ENCODE data around the gene IL36RN. TPM values are rescaled to one million over a fixed set of nuclear protein-coding genes. Genes with fewer than 3 reads are reported as not detected.
"Not testable (repeated sequence)": the region's sequence is repeated elsewhere in the genome, so short reads cannot be mapped to it uniquely, and the experiment has no call there.

IL36RN gene
- polyA plus RNA-seq, 3 donors = not detected

DNA sequence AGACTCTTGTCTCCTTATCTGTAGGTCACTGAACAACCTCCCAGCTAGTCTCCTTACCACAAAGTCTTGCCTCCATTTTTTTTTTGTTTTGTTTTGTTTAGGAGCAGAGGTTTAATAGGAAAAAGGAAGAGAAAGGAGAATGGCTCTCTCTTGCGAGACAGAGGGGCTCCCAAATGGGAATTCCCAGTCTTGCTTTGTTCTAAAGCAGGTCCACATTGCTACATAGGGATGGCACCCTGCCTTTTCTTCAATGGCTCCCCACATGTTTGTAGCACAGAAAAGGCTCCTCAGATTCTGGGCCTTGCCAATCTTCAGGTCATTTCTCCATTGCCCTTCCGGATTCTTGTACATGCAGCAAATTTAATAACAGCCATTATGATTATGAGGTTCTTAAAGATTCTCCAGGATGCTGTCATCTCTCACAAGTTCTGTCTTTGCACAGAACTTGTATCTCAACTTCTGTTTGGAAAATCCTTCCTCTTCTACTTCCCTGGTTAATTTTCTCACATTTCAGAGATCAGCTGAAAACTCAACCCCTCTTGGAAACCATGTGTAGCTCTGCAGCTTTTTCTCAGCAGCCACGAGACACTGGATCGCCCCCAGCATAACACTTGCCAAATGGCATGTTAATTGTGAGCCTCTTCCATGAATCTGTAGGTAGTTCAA is 32.4 kb downstream of the IL36RN start:
- DNase-seq (ENCODE audit: extremely low read depth in 1 of 11, low read depth in 9 of 11, low spot score in 4 of 11) = no peak

DNA sequence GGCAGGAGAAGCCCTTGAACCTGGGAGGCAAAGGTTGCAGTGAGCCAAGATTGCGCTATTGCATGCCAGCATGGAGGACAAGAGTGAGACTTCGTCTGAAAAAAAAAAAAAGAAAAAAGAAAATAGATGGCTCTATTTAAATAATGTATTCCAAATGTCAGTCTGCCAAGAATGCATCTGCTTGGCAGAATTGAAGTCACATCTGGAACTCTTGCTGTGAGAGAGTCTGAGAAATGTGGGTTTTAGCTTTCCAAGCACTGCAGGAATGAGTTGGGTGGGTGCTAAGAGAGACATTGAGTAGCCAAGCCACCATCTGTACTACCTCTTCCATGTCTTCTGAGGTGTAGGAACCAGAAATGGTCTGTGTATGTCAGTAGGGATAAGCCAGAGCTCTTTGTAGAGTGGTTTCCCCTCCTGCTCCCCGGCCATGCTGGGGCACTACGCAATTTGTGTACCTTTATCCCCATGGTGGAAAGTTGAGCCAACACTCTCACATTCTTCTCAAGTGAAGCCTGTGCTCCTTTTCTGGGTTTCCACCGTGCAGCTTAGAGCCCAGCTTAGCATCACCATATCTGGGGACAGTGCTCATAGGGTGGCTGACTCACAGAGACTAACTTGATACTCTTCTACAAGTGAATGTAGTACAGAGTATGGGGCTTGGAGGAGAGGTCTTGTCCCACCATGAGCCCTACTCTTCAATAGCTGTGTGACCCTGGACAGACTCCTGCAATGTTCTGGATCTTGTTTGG is 34.0 kb downstream of the IL36RN start:
- DNase-seq (ENCODE audit: extremely low read depth in 1 of 11, low read depth in 9 of 11, low spot score in 4 of 11) = no peak

DNA sequence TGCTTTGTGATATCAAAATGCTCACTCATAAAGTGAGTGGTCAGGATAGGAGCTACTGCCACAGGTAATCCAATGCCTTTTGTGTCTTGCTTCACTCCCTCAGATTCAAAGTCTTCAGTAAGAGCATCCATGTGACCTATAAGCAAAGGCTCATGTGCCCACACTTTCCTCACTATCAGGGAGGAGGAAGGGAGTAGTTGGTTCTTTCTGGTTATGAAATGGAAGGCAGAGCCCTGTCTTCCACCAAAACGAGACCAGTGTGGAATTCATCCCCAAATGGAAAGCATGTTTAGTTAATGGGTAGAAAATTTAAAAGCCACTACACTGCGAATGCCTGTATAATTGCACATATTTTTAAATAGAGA is 34.6 kb downstream of the IL36RN start:
- no peak for DNase-seq (ENCODE audit: extremely low read depth in 1 of 11, low read depth in 9 of 11, low spot score in 4 of 11)

GRCh38 chr2:113096306-113096705 is 37.3 kb downstream of the IL36RN start:
- DNase-seq (ENCODE audit: extremely low read depth in 1 of 11, low read depth in 9 of 11, low spot score in 4 of 11) = not testable (repeated sequence)

GRCh38 chr2:113096842-113097618 is 38.0 kb downstream of the IL36RN start:
- DNase-seq (ENCODE audit: extremely low read depth in 1 of 11, low read depth in 9 of 11, low spot score in 4 of 11) = not testable (repeated sequence)

DNA sequence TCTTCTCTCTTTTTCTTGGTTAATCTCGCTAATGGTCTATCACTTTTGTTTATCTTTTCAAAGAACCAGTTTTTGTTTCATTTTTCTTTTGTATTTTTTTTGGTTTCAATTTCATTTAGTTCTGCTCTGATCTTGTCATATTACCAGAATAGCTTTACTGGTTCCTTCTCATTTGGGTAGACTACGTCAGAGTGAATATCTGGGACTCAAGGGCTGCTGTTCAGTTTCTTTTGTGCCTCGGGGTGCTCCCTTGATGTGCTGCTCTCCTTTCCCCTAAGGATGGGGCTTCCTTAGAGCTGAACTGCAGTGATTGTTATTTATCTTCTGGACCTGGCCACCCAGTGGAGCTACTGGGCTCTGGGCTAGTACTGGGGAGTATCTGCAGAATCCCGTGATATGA is 39.0 kb downstream of the IL36RN start:
- no peak for DNase-seq (ENCODE audit: extremely low read depth in 1 of 11, low read depth in 9 of 11, low spot score in 4 of 11)

- DNase-seq (ENCODE audit: extremely low read depth in 1 of 11, low read depth in 9 of 11, low spot score in 4 of 11) = no peak
Observed at GRCh38 chr2:113098532-113098931, 39.5 kb downstream of the IL36RN start.

DNA sequence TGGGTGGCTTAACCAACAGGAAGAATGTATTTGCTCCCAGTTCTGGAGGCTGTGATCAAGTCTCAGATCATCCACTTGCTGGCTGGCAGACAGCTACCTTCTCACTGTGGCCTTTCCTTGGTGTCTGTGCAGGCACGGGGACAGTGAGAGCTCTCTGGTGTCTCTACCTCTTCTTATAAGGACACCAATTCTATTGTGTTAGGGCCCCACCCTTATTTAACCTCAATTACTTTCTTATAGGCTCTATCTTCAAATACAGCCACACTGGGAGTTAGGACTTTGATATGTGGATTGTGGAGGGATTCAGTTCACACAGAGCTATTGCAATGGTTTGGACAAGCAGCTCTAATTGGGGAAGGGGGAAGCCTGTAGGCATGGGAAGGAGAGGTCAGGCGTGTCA is 43.1 kb downstream of the IL36RN start:
- no peak for DNase-seq (ENCODE audit: extremely low read depth in 1 of 11, low read depth in 9 of 11, low spot score in 4 of 11)

DNA sequence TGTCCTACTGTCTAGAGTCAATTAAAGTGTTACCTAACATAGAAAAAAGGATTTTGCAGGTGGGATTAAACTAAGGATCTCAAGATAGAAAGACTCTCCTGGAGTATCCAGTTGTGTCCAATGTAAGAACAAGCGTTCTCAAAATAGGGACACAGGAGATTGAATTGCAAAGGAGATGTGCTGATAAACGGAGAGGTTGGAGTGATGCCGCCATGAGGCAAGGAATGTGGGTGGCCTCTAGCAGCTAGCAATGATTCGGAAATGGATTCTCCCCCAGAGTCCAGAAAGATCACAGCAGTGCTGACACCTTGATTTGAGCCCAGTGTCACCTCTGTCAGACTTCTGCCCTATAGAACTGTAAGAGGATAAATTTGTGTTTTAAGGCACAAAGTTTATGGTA is 44.3 kb downstream of the IL36RN start:
- DNase-seq (ENCODE audit: extremely low read depth in 1 of 11, low read depth in 9 of 11, low spot score in 4 of 11) = no peak

- no peak for DNase-seq (ENCODE audit: extremely low read depth in 1 of 11, low read depth in 9 of 11, low spot score in 4 of 11)
Observed at GRCh38 chr2:113104054-113104611, 45.1 kb downstream of the IL36RN start.

DNA sequence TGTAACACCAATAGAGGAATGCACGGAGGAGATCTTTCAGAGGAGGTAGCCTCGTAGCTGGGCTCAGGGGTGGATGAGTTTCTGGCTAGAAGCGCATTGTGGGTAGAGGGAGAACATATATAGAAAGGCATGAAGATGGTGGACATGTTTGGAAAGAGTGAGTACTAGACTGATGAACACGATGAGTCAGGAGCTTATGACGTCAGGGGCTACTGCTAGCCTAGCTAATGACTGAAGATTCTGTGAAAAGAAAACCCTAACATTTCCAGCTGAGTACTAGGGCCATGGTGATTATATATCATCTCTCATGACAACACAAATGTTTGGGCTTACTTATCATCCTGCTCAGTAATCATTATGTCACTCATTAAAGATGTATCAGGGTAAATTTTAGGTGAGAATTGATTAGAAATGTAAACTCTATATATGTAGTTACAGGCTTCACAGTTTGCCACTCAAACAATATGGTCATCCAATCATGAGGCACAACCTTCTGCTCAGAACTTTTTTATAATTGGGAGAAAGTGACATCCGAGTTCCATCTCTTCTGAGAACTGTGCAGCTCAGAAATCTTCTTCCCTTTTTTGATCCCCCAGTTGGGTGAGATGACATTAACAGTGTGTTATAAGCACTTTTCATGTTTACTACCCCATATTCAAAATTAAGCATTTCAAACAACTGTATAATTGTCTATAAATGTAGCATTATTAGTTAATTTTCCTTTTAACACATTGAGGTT is 46.2 kb downstream of the IL36RN start:
- DNase-seq (ENCODE audit: extremely low read depth in 1 of 11, low read depth in 9 of 11, low spot score in 4 of 11) = no peak

DNA sequence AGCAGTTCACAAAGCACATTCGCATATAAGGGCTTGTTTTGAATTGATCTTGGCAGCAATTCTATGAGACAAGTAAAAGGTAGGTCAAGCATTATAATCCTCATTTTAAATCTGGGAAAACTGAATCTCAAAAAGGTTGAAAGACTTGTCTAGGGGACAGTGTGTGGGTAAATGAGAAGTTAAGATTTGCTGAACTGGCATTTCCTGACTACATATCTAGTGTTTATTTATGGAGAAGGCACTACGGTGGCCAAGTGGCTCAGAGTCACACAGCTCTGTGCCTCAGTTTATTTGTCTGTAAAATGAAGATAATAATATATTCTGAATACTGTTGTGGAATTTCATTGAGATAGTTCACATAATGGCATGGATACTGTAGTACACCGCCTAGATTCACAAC is 52.1 kb downstream of the IL36RN start:
- DNase-seq (ENCODE audit: extremely low read depth in 1 of 11, low read depth in 9 of 11, low spot score in 4 of 11) = no peak

DNA sequence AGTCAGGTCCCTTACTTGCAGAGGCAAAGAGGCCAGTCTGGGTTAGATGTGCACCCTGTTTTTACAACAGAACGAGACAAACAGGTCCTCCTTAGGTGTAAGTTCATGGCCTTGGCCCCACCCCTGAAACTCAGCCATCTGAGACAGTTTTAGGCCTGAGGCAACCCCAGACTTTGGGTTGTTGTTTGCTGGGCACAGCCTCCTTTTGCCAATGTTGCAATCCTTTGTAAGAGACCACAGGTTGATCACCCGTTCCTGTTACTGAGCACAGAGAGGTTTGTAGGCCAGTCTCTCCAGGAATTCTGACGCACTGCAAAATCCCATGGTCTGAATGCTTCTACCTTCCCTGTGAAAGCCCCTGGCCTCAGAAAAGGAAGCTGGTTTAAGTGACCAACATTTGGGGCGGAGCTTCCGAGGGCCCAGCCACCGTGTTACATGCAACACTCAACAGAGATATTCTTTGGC is 52.9 kb downstream of the IL36RN start:
- DNase-seq (ENCODE audit: extremely low read depth in 1 of 11, low read depth in 9 of 11, low spot score in 4 of 11) = no peak

GRCh38 chr2:113112441-113112840 is 53.4 kb downstream of the IL36RN start:
- no peak for DNase-seq (ENCODE audit: extremely low read depth in 1 of 11, low read depth in 9 of 11, low spot score in 4 of 11)

- DNase-seq (ENCODE audit: extremely low read depth in 1 of 11, low read depth in 9 of 11, low spot score in 4 of 11) = no peak
Observed at GRCh38 chr2:113112871-113113270, 53.9 kb downstream of the IL36RN start.

- DNase-seq (ENCODE audit: extremely low read depth in 1 of 11, low read depth in 9 of 11, low spot score in 4 of 11) = no peak
Observed at GRCh38 chr2:113113807-113114206, 54.8 kb downstream of the IL36RN start.

Measured in renal cortex interstitium (tissue), 11 donors.